Neural progenitor cell (in vitro differentiated cells): ENCODE measurements around the gene GLI1. TPM values are rescaled to one million over a fixed set of nuclear protein-coding genes. Genes with fewer than 3 reads are reported as not detected.

Experiments used
- DNase-seq: peaks from one replicate; pipeline ENCODE4 v3.0.0-alpha.2; 2016; ENCODE audit warnings: low spot score
- H2AFZ ChIP-seq: fragments of 200-600 bp; sonication (generic); replicated peaks from 2 replicates; pipeline ENCODE4 v1.6.1; 2016; ENCODE audit warnings: antibody characterized with exemption
- H3F3A ChIP-seq: fragments of 200-600 bp; sonication (generic); 2 replicates; pipeline ENCODE4 v1.6.1; 2016; ENCODE audit warnings: antibody characterized with exemption, low read depth
- H3K27ac ChIP-seq: fragments of 200-600 bp; sonication (generic); 2 replicates; pipeline ENCODE4 v1.5.1; 2016; ENCODE audit warnings: mild to moderate bottlenecking
- H3K27me3 ChIP-seq: fragments of 200-600 bp; sonication (generic); 2 replicates; pipeline ENCODE4 v1.6.1; 2016; ENCODE audit warnings: mild to moderate bottlenecking, moderate library complexity
- H3K36me3 ChIP-seq: fragments of 200-600 bp; sonication (generic); 2 replicates; pipeline ENCODE4 v1.5.1; 2016
- H3K4me1 ChIP-seq: fragments of 200-600 bp; sonication (generic); 2 replicates; pipeline ENCODE4 v1.6.1; 2016; ENCODE audit warnings: mixed run types
- H3K4me2 ChIP-seq: fragments of 200-600 bp; sonication (generic); 2 replicates; pipeline ENCODE4 v1.6.1; 2016
- H3K4me3 ChIP-seq: fragments of 200-600 bp; sonication (generic); 2 replicates; pipeline ENCODE4 v1.5.1; 2016
- H3K79me2 ChIP-seq: fragments of 200-600 bp; sonication (generic); 2 replicates; pipeline ENCODE4 v1.6.1; 2016; ENCODE audit warnings: low read depth
- H3K9ac ChIP-seq: fragments of 200-600 bp; sonication (generic); 2 replicates; pipeline ENCODE4 v1.6.1; 2016
- H3K9me3 ChIP-seq: fragments of 200-600 bp; sonication (generic); 2 replicates; pipeline ENCODE4 v1.5.1; 2016; ENCODE audit warnings: low read depth
- H4K20me1 ChIP-seq: fragments of 200-600 bp; sonication (generic); 2 replicates; pipeline ENCODE4 v1.6.1; 2016; ENCODE audit warnings: low read depth
- H3K27ac Mint-ChIP-seq: 3 replicates; pipeline ENCODE4 v1.8.0; 2021; ENCODE audit warnings: mixed read lengths
- H3K27me3 Mint-ChIP-seq: 2 replicates; pipeline ENCODE4 v1.8.0; 2022; ENCODE audit warnings: low read depth, mild to moderate bottlenecking, inconsistent platforms, moderate library complexity, mixed read lengths; ENCODE audit not compliant: insufficient read depth
- H3K36me3 Mint-ChIP-seq: 3 replicates; pipeline ENCODE4 v1.8.0; 2021; ENCODE audit warnings: mixed read lengths
- H3K4me1 Mint-ChIP-seq: 3 replicates; pipeline ENCODE4 v1.8.0; 2021; ENCODE audit warnings: mixed read lengths
- H3K4me3 Mint-ChIP-seq: 3 replicates; pipeline ENCODE4 v1.8.0; 2021; ENCODE audit warnings: mild to moderate bottlenecking, moderate library complexity, mixed read lengths
- H3K9me3 Mint-ChIP-seq: 3 replicates; pipeline ENCODE4 v1.8.0; 2020; ENCODE audit warnings: mixed read lengths
- CTCF ChIP-seq: fragments of 200-600 bp; sonication (generic); IDR thresholded peaks from 2 replicates; pipeline ENCODE4 v1.5.1; 2017; ENCODE audit warnings: antibody characterized with exemption, mild to moderate bottlenecking
- EZH2 ChIP-seq: fragments of 200-600 bp; sonication (generic); IDR thresholded peaks from 2 replicates; pipeline ENCODE4 v1.6.1; 2017; ENCODE audit warnings: antibody characterized with exemption, mild to moderate bottlenecking, moderate library complexity
- EZH2phosphoT487 ChIP-seq: fragments of 200-600 bp; sonication (generic); IDR thresholded peaks from 2 replicates; pipeline ENCODE4 v1.6.1; 2017; ENCODE audit warnings: antibody characterized with exemption
- total RNA-seq: library from RNA; depleted of rRNA; stranded (reverse); fragments of >200 nt; gene quantifications from 2 replicates; pipeline ENCODE4 v1.2.3, GENCODE V29; 2015; ENCODE audit warnings: low replicate concordance

Gene GLI1
- total RNA-seq, 1 donor from 2014 or later, result 0.71 TPM

- Histone ChIP-seq H4K20me1 (no peaks in the 10 kb centered on the region), H3K27ac (peak overlapping the region; percentile 23), H3K36me3 (peaks cover 8% of the 10 kb centered on the region), H3K4me1 (peaks cover 5% of the 10 kb centered on the region), H3K79me2 (peaks cover 20% of the 10 kb centered on the region), H3K4me2 (peak overlapping the region; percentile 97), H3F3A (peaks cover 42% of the 10 kb centered on the region), H3K9ac (peak overlapping the region; percentile 94), H2AFZ (peak overlapping the region; percentile 53), H3K9me3 (no peaks in the 10 kb centered on the region), H3K27me3 (no peaks in the 10 kb centered on the region), H3K4me3 (peak overlapping the region; percentile 93)
- Mint-ChIP-seq H3K27me3 (peaks cover 2% of the 10 kb centered on the region), H3K36me3 (peaks cover 26% of the 10 kb centered on the region), H3K4me1 (peaks cover 13% of the 10 kb centered on the region), H3K4me3 (peak overlapping the region; percentile 93), H3K27ac (peak overlapping the region; percentile 42), H3K9me3 (no peaks in the 10 kb centered on the region)
- peak; percentile 34 for DNase-seq
- no peak for TF ChIP-seq EZH2
- TF ChIP-seq EZH2phosphoT487, result no peak
- no peak for TF ChIP-seq CTCF
These were observed 29.0 kb downstream of the GLI1 start for GRCh38 chr12:57488402-57489156.

GRCh38 chr12:57489157-57489641 is 29.6 kb downstream of the GLI1 start:
- peaks cover 20% of the 10 kb centered on the region for H3K79me2 ChIP-seq
- H3K27ac ChIP-seq, result no peak overlapping the region
- Mint-ChIP-seq H3K27ac (no peak overlapping the region), H3K9me3 (no peaks in the 10 kb centered on the region), H3K4me3 (peak overlapping the region; percentile 93), H3K36me3 (peaks cover 26% of the 10 kb centered on the region), H3K27me3 (peaks cover 2% of the 10 kb centered on the region), H3K4me1 (peaks cover 13% of the 10 kb centered on the region)
- H4K20me1 ChIP-seq, result no peaks in the 10 kb centered on the region
- H3K4me1 ChIP-seq, result peaks cover 5% of the 10 kb centered on the region
- H3F3A ChIP-seq, result peaks cover 42% of the 10 kb centered on the region
- no peak overlapping the region for H2AFZ ChIP-seq
- no peak for DNase-seq
- H3K4me2 ChIP-seq, result peak overlapping the region; percentile 97
- H3K9me3 ChIP-seq, result no peaks in the 10 kb centered on the region
- H3K27me3 ChIP-seq, result no peaks in the 10 kb centered on the region
- H3K9ac ChIP-seq, result no peak overlapping the region
- peak overlapping the region; percentile 93 for H3K4me3 ChIP-seq
- TF ChIP-seq EZH2phosphoT487, result no peak
- no peak for TF ChIP-seq CTCF
- no peak for TF ChIP-seq EZH2
- peaks cover 11% of the 10 kb centered on the region for H3K36me3 ChIP-seq

- Histone ChIP-seq H3K79me2 (peaks cover 20% of the 10 kb centered on the region), H3K4me2 (no peak overlapping the region), H3K36me3 (peaks cover 11% of the 10 kb centered on the region), H3K9me3 (no peaks in the 10 kb centered on the region), H3K27me3 (no peaks in the 10 kb centered on the region), H2AFZ (no peak overlapping the region), H3K9ac (no peak overlapping the region), H3K4me3 (no peak overlapping the region), H3K27ac (no peak overlapping the region), H3K4me1 (peaks cover 5% of the 10 kb centered on the region), H4K20me1 (no peaks in the 10 kb centered on the region), H3F3A (peaks cover 42% of the 10 kb centered on the region)
- Mint-ChIP-seq H3K9me3 (no peaks in the 10 kb centered on the region), H3K27me3 (peaks cover 2% of the 10 kb centered on the region), H3K4me1 (peaks cover 13% of the 10 kb centered on the region), H3K4me3 (peak overlapping the region; percentile 48), H3K36me3 (peaks cover 29% of the 10 kb centered on the region), H3K27ac (no peak overlapping the region)
- no peak for TF ChIP-seq EZH2phosphoT487
- TF ChIP-seq EZH2, result no peak
- no peak for TF ChIP-seq CTCF
- no peak for DNase-seq
These were observed 30.5 kb downstream of the GLI1 start for GRCh38 chr12:57490126-57490525.
